GM21529 (cell line): ENCODE results near the gene RAD51B.

Experiments
- ATAC-seq: cut with Tn5 transposase; IDR thresholded peaks from one replicate; pipeline ENCODE4 v1.9.1; 2021; ENCODE audit not compliant: unreplicated experiment

RAD51B gene

DNA sequence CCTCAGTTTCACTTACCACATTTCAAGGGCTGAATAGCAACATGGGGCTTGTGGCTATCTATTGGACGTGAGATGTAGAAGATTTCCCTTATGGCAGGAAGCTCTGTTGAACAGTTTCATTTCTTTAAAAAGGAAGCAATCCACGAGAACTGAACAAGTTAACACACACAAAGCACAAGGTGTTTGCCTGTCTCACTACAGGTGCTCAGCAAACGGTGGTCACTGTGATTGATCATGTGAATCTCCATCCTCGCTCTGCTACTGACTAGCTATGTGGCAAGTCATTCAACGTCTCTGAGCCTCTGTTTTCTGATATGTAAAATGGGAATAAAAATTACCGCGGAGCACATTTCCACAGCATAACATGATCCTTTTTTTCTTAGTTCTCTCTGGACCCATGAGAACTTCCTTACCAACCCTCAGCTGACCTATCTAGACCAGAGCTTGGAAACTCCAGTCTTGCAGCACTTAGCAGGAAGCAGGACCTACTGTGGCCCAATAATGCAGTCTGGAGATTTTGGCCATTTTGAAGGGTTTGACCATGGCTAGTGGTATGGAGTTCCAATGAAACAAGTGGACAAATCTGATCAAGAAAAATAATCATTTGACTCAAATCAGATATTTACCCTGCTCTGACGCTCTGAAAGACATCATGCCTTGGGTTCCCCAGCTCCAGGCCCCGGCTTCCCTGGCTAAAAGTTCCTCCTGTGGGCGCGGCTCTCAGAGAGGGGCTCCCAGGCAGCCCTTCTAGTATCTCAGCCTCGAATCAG is 694.4 kb downstream of the RAD51B start:
- ATAC-seq: peak; percentile 80

DNA sequence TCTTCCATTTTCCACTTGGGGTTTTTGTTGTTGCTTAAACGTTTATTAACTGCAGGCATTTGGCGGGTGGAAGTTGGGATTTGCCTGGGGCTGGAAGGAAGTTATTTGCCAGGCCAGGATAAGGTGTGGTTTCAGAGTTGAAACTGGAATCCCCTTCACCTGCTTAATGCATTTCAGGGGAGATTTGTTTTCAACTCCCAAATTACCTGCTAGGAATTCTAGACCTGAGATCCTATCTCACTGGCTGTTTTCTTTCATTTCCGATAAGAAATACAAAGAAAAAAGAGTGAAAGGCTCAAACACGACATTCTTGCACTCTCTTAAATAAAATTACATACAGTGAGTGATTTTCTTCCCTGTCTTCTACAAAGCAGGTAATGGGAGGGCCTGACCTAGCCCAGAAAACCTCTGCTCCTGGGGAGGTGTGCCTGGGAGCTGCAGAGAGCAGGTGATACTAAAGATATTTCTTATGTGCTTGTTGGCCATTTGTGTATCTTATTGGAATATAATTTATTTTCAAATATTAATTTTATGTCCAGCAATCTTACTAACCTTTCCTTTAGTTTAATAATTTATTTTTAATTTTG is 695.1 kb downstream of the RAD51B start:
- ATAC-seq: no peak

DNA sequence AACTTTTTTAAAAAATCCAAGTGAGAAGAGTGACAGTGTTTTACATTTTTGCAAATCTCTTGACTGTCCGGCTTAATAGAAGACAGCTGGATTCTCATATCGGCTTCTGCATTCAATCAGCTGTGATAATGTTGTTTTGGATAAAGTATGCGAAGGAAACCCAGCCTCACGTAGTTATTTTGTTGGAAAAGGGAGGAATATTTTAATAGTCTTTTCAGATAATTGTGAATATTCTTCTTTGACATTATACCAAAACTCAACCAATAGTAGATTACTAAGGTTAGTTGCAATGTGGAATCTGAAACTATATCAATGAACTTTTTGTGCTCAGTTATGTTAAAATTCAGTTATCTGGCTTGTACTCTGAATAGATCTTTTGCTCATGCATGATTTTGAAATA is 696.8 kb downstream of the RAD51B start:
- no peak for ATAC-seq

DNA sequence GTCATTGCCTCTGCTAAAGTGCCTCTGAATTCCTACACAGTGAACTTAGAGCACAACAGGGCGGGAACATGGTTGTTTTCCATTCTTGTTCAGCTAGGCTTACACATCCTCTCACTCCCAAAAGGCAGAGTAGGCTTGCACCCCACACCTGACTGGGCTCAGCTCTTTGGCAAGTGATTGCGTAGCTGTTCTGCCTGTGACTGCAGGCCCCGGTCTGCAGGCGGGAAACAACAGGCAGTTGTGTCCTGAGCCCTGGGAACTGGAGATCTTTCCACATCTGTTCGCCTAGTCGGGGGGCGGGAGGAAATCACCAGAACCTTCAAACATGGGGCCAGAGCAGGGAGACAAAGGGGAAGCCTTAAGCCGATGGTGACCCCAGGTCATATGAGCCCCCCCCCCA is 698.6 kb downstream of the RAD51B start:
- no peak for ATAC-seq

DNA sequence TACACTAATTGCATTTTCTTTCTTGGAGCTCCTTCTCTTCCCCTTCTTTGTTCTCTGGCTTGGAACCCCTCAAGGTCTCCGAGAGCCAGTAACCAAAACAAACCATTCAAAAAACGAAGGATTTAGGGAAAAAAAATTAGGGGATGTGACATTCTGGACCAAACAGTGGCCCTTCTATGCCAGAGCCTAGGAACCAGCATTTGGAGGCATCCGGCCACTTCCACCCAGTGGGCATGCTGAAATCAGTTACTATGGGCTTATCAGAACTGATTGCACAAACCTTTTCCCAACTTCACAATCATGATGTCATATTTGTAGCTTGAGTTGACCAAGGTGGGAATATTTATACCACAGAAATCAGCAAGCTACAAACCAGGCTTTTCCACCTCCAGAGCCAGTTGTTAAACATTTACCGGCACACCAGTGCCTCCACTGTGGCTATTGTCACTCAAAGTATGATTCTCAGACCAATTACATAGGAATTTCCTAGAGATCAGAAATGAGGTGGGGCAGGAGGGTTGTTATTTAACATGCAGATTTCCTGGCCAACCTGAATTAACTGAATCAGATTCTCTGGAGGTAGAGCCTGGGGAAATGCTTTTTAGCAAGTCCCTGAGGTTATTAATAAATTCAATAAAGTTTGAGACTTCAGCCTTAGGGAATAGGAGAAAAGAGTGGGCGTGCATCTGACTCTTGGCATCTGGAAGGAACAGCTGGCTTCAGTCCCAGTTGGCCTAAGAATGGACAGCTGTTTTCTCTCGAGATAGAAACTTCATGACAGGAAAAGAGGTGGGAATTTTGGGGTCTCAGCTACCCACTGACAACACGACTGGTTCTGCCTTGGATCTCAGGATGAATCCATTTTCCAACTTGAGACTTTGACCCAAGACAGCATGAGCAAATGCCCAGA is 699.4 kb downstream of the RAD51B start:
- no peak for ATAC-seq

DNA sequence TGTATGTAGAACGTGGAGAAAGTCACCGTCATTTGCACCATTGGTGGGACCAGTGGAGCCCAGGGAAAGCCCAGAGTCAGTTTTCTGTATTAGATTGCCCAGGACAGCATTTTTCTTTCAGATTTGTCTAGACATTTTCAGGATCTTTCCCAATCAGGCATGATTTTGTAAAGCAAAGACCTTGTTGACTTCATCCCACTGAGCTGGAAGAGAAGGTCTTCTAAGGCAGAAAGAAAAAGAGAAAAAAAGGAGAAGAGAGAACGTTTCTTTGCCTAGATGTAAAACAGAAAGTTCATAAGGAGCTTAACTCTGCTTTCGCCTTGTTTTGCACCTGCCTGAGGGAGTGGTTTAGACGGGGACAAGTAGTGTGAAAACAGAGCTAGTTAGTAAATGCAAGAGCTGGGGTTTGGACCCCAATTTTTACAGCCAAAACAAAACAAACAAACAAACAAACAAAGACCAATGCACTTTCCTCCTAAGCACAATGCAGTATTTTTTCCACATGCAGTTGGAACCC is 700.1 kb downstream of the RAD51B start:
- ATAC-seq: peak; percentile 76

DNA sequence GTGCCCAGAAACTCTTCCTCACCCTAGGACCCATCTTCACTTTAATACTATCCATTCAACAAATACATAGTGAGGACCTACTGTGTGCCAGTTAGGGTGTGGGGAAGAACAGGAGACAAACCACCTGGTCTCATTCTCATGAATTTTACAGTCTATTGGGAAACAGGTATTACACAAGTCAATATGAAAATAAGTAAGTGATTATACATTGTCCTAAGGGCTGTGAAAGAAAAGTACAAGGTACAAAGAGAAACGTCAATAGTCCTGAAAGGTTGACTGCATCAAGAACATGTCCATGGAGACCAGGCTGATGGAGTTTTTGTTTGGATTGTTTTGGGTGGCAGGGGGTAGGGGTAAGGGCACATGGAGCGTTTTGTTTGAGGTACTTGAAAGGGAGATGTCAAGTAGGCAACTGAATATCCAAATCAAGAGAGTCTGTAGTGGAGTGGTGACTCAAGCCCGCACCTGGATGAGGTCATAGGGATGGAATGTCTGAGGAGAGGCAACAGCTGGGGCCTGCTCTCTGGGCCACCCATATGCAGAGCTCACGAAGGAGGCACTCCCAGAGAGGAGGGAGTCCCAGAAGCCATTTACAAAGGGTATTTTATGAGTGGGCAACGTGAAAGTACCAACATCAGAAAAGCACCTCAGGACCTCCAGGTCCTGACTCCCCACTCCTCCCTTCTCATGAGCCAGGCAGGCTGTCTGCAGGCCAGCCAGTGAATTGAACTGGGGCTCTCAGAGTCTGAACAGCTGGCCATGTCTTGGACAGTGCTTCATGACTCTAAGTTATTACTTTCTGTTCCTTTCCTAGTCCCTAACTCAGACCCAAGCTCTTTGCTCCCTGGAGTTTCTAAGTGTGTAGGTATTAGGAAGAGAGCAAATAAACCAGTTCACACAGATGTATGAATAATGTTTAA is 701.3 kb downstream of the RAD51B start:
- ATAC-seq: no peak

DNA sequence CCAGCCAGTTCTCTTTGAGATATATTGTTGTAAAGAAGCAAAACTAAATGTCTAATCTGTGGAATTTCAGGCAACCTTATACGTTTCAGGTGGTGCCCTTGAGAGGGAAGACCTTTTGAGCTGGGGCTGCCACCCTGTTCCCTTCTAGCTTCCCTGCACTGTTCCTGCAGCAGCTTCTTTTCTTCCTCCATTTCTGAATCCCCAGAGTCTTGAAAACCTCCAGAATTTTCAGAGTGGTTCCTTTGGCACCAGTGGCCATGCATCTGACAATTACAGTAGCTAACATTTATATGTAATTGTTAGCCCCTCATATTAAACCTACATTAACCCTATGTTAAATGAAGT is 702.0 kb downstream of the RAD51B start:
- ATAC-seq: no peak

DNA sequence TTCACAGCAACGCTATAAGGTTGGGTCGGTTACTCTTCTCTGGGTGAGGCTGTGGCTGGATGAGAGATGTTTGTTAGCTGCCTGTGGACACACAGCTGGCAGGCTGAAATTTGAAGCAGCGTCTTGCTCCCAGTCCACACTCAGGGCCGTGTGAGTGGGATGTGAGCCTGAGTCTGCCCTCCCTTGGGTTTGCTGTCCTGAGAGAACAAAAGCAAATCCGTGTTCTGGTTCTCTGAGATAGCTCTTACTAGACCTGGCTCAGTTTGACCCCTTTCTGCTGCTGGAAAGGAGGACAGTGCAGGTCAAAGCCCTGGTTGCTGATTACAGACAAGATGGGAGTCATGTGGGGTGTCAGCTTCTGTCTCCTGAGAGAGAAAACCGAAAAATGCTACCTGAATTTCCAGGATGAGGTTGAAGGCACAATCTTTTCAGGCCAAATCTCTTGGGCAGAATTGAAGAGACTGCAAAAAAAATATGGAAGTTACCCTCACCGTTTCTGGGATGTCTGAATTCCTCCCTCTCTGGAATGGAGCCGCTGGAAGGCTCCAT is 702.5 kb downstream of the RAD51B start:
- ATAC-seq: no peak

DNA sequence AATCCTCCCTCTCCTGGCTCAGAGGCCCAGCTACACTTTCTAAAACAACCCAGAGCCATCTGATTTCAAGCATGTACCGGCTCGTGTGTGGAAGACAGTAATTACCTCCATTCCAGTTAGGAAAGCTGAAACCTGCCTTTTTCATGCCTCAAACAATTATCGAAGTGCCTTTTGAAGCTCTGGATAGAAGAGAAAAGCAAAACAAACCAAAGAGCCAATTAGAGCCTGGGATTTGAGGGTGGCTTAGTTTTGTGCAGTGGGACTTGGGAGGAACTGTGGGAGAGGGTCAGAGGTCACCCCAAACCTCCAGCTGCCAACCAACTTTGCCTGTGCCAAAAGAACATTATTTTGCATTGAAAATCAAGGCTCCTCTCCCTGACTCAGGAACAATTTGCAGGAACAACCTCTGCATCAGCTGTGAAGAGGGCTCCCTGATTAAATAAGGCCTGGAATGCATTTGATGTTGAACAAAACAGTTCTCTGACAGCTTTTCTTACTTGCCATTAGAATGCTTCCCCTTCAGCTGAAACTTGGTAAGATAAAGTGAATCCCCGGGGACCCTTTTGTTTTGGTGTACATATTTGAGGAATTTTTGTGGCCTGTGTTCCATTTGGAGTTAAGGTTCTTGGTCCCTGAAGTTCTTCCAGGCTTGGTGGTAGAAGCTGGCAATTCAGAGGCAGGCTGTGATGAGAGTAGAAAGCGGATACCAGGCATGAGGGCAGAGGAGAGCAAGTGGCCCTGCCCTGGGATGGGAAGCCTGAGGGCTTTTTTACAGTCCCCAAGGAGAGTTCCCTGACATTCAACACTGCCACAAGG is 703.1 kb downstream of the RAD51B start:
- ATAC-seq: no peak

DNA sequence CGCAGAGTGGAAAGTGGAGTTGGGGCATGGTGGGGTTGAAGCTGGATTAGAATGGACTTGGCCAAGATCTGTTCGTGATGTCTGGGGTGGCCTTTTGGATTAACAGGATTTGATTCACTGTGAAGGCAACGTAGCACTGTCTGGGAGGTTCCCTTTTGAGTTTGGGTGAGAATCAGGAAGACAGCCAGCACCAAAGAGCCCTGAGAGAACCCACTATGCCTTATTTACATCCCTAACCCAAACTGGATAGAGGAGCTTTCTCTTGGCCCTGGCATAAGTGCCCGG is 703.7 kb downstream of the RAD51B start:
- ATAC-seq: no peak

DNA sequence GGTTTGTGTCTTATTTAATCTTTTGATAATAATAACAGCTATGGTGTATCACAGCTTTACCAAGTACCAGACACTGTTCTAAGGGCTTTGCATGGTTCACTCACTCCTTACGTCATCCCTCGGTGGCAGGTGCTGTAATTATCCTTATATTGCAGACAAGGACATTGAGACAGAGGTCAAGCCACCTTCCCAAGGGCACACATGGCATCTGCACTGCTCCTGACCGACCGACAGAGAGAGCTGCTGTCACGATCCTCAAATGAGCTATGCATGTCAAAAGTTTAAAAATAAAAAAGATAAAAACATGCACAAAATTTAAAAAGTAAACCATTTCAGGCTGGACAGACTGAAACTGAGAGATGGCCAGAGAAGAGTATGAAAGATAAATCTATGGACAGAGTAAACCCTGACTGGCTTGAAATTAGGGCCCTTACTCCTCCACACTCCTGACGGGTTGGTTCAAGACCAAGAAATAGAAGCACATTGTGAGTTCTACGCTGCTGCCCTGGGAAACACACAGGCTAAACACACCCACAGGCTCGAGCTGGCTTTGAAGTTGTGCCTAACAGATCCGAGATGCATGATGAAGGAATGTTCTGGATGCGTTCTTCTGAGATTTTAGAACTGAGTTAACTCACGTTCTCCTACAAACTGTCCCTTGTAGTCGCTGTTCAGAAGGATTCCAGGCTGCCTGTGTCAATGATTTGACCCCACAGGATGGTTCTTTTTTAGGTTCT is 704.6 kb downstream of the RAD51B start:
- ATAC-seq: no peak

DNA sequence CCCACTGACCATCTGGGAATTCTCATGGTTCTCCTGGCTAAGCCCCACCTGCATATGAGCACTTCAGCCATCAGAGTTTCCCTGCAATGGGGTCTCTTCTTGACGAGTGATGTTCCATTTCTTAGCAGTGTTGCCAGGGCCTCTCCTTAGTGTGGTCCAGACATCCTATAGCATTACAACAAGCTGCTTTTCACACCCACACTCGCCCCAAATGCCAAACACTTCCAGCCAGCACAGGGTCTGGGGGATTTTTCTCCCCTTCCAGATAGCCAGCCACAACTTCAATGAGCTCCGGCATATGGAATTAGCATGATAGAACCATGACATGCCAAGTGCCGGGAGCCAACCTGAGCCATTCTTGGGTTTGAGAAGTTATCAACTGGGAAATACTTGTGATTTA is 705.9 kb downstream of the RAD51B start:
- ATAC-seq: no peak

DNA sequence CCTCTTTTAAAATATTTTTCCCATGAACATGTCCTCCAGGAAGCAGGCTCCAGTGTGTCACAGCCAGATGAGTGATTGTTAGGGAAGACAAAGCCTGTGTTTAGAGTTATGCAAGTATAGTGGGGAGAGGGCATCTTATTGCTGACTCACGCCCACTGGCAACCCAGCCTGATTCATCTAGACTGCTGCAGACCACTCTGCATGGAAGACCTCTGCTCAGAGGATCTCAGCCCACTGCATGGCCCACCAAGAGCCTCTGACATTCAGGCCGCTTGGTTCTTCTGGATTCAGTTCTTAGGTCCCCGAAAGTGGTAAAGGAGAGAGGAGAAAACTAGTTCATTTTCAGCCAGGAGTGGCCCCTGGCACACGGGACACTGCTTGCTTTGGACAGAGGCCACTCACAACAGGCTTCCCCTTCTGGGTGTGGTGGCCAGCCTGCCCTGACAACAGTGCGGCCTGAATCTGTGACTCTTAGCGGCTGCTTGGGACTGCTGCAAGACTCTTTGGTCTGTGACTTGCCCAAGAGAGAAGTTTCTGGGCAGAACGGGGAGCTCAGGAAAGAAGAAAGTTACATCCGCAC is 707.0 kb downstream of the RAD51B start:
- no peak for ATAC-seq

DNA sequence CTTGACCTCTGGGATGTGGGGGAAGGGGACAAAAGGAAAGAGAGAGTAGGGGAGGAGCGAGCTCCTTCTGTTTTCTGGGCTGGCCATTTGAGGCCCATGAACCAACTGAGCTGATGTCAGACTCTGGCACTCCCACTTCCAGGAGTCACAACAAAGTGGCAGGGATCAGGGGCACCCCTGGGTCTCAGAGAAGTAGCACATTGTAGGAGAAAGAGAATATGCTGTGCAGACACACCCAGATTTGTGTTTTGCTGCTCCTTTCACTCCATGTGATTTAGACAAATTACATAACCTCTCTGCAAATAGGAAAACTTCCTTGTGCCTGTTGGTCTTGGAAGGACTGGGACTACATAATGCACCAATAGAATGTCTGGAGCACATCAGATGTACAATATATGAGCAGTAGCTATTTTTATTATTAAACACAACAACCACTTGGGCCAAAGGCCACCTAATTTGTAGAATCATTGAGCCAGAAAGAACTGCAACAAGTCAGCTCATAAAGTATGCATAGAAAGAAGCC is 707.8 kb downstream of the RAD51B start:
- ATAC-seq: no peak

DNA sequence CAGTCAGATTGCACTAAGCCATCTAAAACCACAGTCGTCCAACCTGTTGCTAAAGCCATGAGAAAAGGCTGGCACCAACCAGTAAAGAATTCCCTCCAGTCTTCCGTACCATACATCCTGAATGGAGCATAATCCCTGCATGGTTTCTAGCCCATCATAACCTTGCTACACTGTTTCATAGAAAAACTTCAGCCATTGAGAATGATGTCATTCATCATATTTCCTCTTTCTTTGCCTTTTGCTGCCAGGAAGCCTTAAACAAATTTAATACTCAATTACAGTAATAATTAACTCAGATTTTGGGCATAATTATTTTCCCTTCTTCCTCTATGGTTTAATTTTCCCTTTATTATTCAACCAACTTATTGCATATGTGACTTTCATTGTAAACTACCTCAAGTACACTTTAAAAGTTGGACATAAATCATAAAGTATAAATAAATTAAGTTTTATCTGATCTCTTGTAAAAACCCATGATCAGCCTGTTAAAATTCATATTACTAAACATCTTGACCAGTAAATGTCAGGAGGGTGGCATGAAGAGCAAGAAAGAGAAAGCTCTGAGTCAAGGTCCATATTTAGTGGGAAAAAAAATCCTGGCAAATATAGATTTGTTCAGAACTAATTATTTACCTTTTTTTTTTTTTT is 708.6 kb downstream of the RAD51B start:
- no peak for ATAC-seq

DNA sequence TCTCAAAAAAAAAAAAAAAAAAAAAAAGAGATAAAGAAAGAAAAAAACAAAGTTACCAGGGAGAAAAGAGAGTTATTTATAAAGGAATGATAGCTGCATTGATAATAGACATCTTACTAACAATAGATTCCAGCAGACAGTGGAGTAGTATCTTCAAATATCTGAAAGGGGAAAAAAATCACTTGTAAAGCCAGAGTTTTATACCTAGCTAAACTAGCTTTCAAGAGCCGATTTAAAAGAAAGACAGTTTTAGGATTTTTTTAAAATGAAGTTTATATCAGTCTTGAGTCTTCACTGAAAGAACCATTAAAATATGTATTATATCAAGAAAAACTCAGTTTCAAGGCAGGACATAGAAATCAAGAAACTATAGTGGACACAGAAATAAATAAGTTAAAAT is 710.9 kb downstream of the RAD51B start:
- no peak for ATAC-seq

DNA sequence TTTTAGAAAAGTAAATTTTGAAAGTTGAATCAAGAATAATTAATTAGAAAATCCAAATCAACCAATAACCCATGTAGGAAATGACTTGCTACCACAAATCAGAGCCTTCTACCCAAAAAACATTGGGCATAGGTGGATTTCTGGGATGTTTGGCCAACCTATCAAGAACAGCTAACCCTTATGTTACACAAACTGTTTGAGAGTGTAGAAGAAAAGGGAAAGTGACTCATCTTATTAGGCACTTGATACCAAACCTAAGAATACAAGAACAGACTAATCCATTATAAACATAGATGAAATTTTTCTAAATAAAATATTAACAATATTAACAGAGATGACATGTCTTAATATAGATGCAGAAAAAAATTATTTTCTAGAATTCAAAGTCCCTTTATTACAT is 712.9 kb downstream of the RAD51B start:
- no peak for ATAC-seq
